HG03064 (cell line): ENCODE results near the gene UQCRQ.
A peak's percentile ranks its signal among the peaks of the same experiment; 100 is the strongest.

Experiments
- ATAC-seq: cut with Tn5 transposase; IDR thresholded peaks from one replicate; pipeline ENCODE4 v1.9.1; 2021; ENCODE audit warnings: low read depth; ENCODE audit not compliant: unreplicated experiment

Gene UQCRQ

DNA sequence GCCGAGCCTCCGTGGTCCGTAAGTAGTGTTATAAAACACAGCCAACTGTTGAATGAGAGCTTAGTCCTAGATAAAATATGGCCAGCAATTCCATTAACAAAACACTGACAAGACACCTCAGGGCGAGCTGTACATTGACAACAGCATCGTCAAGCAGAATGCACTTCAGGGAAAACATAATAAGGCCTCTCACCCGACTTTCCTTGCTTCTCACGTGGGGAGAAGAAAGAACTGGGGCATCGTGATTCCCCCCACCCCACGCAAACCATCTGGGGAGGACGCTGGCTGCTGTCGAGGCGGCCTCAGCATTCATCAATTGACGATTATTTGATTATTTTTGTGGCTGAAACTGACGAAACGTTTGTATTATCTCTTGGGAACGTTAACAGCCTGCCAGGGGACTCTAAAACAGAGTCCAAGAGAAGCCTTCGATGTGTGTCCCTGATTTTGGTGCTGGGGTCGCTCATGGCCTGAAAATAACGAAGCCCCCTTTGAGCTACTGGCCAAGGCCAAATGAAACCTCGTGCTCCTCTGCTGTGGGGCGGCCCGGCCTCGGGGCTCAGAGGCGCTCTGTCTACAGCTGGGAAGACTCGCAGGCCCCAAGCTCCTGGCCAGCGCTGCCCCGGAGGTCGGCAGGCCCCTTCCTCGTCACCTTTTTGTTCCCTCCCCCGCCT, 637 bp upstream of the UQCRQ start:
- ATAC-seq: peak; percentile 22

- ATAC-seq: no peak
Observed at GRCh38 chr5:132867046-132867451, 607 bp downstream of the UQCRQ start.

DNA sequence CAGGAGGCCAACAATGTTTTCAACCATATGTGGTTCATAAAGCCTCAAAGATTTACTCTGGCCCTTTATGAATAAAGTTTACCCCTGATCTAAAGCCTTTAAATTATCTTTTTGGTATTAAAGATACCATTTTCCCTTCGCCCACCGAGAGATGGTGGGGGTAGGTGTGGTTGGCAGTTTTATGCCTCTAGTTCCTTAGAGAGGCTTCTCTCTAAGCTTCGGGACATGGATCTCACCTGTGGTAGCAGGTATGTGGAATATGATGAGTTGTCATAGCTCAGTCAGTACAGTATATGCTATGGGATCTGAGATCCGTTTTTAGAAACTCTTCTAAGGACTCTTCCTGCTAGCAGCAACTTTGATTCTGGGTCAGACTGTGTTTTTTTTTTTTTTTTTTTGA, 2.3 kb downstream of the UQCRQ start:
- no peak for ATAC-seq

- no peak for ATAC-seq
Observed at GRCh38 chr5:132870801-132871200, 4.4 kb downstream of the UQCRQ start.

DNA sequence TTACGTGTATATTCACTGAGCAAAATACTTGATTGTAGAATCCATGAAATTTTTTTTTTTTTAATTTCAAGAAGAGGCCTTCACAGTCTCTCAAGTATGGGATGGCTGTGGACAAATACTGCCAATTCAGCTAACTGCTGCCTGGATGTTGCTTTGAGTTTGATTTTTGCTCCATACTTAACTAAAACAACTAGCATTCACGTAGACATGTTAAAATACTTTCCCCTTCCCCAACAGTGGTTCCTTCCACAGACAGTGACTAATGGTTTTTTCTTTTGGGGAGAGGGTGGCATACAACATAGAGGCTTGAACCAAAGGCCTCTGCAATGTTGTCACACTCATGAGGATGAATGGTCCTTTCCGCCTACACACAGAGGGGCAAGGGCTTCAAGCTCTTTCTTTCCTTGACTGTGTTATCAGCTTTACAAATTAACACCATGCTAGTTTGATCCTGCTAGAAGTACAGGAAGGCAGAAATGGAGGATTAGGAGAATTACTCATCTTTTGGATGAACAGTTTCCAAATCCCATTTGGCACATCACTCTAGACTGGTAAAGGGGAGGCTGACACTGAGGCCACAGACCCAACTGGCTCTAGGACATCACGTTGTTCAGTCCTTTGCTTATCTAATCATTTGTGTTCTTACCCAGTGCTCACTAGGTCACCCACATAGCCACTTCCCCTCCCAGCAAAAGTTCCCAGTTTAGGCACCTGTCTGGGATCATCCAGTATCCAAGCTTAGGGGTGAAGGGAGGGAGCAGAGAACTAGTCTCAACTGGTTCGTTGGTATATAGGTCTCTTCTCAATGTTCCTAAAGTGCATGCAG, 5.2 kb downstream of the UQCRQ start:
- no peak for ATAC-seq

DNA sequence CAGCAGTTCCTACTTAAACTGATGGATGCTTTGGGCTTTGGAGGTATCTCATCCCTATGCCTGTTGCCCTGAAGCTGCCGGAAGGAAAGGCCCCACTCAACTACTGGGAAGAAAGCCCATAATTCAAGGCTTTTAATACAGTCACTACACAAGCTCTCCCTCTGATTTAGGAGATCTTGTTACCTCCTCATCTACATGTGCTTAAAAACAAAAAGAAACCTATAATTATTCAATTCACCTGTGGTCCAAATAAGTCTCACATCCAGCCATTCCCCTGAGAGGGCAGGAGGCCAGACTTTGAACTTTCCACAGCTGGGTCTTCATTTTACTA, 6.3 kb downstream of the UQCRQ start:
- ATAC-seq: no peak

DNA sequence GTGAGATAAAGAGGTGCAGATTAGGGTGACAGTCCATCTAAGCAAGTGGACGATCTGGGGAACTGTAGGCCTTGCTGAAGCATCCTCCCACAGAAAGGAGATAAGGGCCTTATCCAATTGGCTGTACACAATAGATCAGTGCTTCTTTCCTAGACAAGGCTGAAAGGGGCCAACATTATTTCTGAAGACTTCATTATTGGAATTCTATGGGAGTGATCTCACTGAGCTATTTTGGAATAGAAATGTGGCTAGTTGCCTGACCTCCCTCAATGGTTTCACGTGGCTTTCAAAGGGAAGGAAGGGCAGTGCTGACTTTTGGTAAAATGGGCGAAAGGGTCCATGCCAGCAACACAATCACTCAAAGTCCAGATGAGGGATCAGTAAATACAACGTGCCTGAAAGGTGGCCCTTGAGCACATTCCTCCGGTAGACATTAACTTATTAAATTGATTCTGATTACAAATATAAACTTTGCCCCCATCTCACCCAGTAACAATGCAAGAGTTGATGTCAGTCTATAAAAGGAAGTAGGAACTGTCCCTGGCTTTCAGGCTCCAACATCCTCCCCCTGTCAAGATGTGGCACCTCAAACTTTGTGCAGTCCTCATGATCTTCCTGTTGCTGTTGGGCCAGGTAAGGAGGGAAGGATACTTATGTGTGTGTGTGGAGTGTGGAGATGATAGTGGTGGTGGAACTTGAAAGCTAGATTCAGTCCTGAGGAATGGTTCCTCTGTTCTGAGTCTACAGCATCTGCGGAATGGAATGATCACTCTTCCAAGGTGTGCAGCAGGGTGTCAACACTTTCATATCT, 6.9 kb downstream of the UQCRQ start, which contains the start of gene LEAP2:
Gene LEAP2 (plus strand): TSS at position 550 of the 811 bp plus-strand sequence. CDS start 27 bp downstream, at position 577.
- ATAC-seq: no peak

DNA sequence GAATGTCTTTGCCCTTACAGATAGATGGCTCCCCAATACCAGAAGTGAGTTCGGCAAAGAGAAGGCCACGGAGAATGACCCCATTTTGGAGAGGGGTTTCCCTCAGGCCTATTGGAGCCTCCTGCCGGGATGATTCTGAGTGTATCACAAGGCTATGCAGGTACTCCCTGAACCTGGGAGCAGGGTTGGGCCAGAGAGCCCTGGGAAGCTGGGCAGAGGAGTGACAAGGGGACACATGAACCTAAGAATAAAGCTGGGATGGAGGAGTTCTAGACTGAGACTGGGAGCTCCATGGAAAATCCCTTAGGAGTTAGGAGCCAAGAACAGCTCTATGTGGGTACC, 7.5 kb downstream of the UQCRQ start:
- ATAC-seq: no peak

- no peak for ATAC-seq
Observed at GRCh38 chr5:132876020-132876759, 9.7 kb downstream of the UQCRQ start.

DNA sequence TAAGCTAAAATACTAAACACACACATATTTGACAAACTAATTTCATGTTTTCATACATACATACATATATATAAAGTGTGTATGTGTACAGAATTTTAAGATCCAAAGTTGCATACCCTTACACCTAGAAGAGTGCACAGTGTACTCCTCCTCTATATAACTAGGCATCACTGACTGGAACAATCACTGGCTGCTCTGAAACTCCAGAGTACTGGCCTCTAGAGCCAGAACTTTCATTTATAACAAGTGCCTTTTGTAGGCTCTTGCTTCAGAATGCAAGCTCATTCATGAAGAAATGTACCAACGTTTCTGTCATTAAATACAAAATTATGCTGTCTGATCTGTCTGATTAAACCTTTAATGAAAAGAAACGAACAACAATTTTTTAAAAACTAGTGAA, 11.0 kb downstream of the UQCRQ start:
- ATAC-seq: no peak

DNA sequence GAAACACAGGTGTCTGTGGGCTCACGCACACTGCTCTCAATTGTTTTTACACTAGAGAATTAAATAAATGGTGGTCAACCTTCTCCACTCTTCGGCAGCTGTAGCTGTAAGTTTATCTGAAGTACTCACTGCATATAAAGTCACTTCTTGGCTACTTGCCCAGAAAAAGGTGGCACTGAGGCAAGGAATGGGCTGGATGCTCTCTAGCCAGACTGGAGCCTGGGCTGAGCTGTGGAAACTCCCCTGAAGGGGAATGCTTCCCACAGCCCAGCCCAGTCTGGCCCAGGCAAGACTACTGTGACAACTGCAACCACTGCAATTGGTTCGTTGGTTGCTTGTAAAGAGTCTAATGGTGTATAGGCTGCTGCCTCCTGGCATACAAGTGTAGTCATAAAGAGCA, 11.5 kb downstream of the UQCRQ start:
- ATAC-seq: no peak

DNA sequence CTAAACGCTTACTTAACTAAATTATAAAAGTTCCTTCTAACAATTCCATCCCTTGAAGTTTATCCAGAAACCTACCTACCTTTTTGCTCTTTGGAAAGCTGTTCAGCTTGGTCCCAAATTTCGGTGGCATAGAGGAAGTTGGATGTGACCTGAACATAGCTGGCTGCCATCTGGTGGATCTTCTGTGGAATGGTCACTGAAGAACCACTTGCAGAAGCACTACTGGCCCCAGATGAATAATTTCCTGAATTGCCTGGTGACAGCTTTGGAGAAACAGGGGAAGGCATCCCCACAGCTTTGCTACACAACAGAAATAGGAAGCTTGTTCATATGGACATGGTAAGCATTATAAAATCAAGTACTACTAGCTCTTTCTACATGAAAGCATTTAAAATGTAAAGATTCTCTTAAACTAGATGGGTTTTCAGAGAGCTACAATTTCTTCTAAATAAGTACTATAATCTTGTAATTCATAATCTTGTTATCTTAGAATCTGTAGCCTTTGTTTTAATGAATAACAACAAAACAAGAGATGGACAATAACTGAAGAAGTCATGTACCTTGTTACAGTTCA, 16.9 kb downstream of the UQCRQ start:
- ATAC-seq: no peak

DNA sequence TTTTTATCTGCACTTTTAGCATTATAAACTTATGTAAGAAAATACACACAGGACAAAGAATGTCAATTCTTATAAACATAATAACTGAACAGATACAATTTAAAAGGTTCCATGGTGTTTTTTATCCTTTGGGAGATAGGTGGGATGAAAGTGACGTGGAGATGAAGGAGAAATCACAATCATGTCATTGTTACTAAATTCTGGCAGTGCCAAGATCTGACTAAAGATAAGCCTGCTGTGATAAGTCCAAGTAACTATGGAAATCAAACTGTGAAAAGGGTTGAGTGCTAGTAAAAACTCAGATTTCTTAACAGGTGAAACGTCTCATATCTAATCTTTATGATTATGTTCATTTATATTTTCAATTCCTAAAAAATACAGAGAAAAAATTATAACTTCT, 18.1 kb downstream of the UQCRQ start:
- ATAC-seq: no peak

GRCh38 chr5:132886064-132886823, 19.8 kb downstream of the UQCRQ start:
- no peak for ATAC-seq

DNA sequence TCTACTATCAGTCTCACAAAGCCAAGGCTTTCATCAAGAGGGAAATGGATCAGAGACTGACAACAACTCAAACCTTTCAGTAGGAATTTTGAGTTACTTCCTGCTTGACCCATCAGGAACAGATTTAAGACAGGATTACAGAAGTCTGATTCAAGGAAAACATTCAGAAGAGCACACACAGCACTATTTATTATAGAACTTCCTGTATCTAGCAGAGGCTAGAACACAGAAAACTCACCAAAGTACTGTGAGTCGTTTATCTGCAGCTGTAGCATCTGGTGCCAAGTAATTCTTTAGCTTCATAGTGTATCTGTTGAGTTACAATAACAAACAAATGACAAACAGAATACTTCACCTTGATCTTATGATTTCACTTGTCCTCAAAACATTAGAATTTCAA, 20.8 kb downstream of the UQCRQ start:
- no peak for ATAC-seq

- ATAC-seq: no peak
Observed at GRCh38 chr5:132889501-132889900, 23.1 kb downstream of the UQCRQ start.

DNA sequence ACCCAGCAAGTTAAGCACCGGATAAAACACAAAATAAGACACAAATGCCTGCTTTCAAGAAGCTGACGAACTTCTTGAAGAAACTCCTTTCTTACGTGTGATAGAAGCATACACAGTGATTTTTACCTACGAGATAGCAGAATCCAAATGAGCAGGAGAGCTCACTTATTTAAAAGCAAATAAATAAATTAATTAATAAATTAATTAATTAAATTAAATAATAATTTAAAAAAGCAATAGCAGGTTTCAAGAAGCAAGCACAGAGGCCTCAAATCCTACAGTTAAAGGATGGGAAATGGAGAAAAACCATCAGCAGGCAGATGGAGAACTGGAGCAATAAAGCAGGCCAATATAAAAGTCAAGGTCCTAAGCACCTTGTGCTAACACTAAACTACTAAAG, 24.4 kb downstream of the UQCRQ start:
- no peak for ATAC-seq

GRCh38 chr5:132895719-132896305, 29.4 kb downstream of the UQCRQ start:
- ATAC-seq: no peak

GRCh38 chr5:132896685-132897084, 30.2 kb downstream of the UQCRQ start:
- ATAC-seq: no peak
